ENCODE data around the gene EXOC4. TPM values are rescaled to one million over a fixed set of nuclear protein-coding genes. Genes with fewer than 3 reads are reported as not detected.

Gene EXOC4
- total RNA-seq, 1 experiment from 2014 or later: 75.8 TPM

- DNase-seq: no peak
- H3K27me3 Mint-ChIP-seq (ENCODE audit: low read depth): no peaks in the 10 kb centered on the region
- H3K4me2 ChIP-seq (ENCODE audit: insufficient read depth, insufficient read length, low read length): no peak overlapping the region
Observed at GRCh38 chr7:133542209-133542780, 289.4 kb downstream of the EXOC4 start.

More at GRCh38 chr7:133542209-133542780, 289.4 kb downstream of the EXOC4 start:
- no peaks in the 10 kb centered on the region for H4K20me1 ChIP-seq (ENCODE audit: control insufficient read depth, insufficient read depth, insufficient read length)
- no peak overlapping the region for H3K4ac ChIP-seq (ENCODE audit: low read depth, low read length)
- H2BK120ac ChIP-seq (ENCODE audit: low read depth, low read length, poor library complexity, severe bottlenecking): no peak overlapping the region
- H3K14ac ChIP-seq (ENCODE audit: insufficient read depth, low read length): no peak overlapping the region
- no peak overlapping the region for H2AK5ac ChIP-seq (ENCODE audit: insufficient read length, low read length)
- H3K23me2 ChIP-seq (ENCODE audit: insufficient read length, low read depth, low read length, poor library complexity, severe bottlenecking): no peaks in the 10 kb centered on the region
- no peak overlapping the region for H2AFZ ChIP-seq (ENCODE audit: low read length)
- H3K56ac ChIP-seq (ENCODE audit: insufficient read length, low read depth, low read length): no peak overlapping the region
- H4K8ac ChIP-seq (replicated peaks; ENCODE audit: insufficient read length, low read depth, low read length): no peak overlapping the region
- H3K23ac ChIP-seq (ENCODE audit: insufficient read length, low read depth, low read length): no peak overlapping the region
- H3K4me1 Mint-ChIP-seq: peaks cover 16 to 26% of the 10 kb centered on the region in 2 experiments
- no peaks in the 10 kb centered on the region for H3K9me3 ChIP-seq (ENCODE audit: control insufficient read depth, low read depth, low read length)
- H4K5ac ChIP-seq (ENCODE audit: insufficient read length, low read depth, low read length): no peak overlapping the region
- H3K4me3 Mint-ChIP-seq: no peak overlapping the region
- H2BK20ac ChIP-seq (ENCODE audit: low read depth, low read length, poor library complexity, severe bottlenecking): no peak overlapping the region
- peaks cover 0 to under 1% (median 0%) of the 10 kb centered on the region in 3 experiments; a peak in 1 of 7 replicates for H3K36me3 Mint-ChIP-seq (ENCODE audit: insufficient read depth in 1 of 3, low read depth in 3 of 3)
- H3K27me3 ChIP-seq (ENCODE audit: insufficient read depth, low read length): no peaks in the 10 kb centered on the region
- H2BK12ac ChIP-seq (ENCODE audit: insufficient read length, low read depth, low read length): no peak overlapping the region
- no peaks in the 10 kb centered on the region for H3K79me1 ChIP-seq (ENCODE audit: insufficient read depth, low read depth, low read length, poor library complexity, severe bottlenecking)
- no peak overlapping the region for H3K27ac ChIP-seq (ENCODE audit: insufficient read length, low read depth, low read length)
- no peaks in the 10 kb centered on the region for H3K79me2 ChIP-seq (ENCODE audit: insufficient read depth, low read length)
- no peak overlapping the region for H4K91ac ChIP-seq (ENCODE audit: insufficient read length, low read depth, low read length)
- H3K4me1 ChIP-seq (ENCODE audit: insufficient read depth, low read length): no peaks in the 10 kb centered on the region; the same call in 1 of the 2 replicates
- H3K18ac ChIP-seq (ENCODE audit: insufficient read length, low read depth, low read length): no peak overlapping the region
- H3K9ac ChIP-seq (ENCODE audit: extremely low read depth, insufficient read length, low read length): no peak overlapping the region
- no peak overlapping the region for H2BK5ac ChIP-seq (ENCODE audit: insufficient read length, low read length)
- TF ChIP-seq CTCF (conservative IDR thresholded peaks at IDR 0.05): no peak
- H2BK15ac ChIP-seq (ENCODE audit: low read depth, low read length): no peak overlapping the region
- H3K27ac Mint-ChIP-seq: peak overlapping the region; percentile 35 to 80 (median 55)
- no peak overlapping the region for H3T11ph ChIP-seq (ENCODE audit: low read length)
- no peaks in the 10 kb centered on the region for H3K9me3 Mint-ChIP-seq
